SK-N-SH (cell line): Measurements from ENCODE around the gene PPP3R2. TPM values are rescaled to one million over a fixed set of nuclear protein-coding genes. Genes with fewer than 3 reads are reported as not detected.

ENCODE experiments used
- CTCF ChIA-PET: fragments of 300-600, 350-600 bp; formaldehyde crosslinking; extraction: SDS; loops from one replicate; lab custom pipeline; 2021; lab: Yijun Ruan, JAX
- POLR2A ChIA-PET: fragments of 350-600 bp; sonication (Branson Sonifier 250); formaldehyde crosslinking; extraction: SDS; loops from one replicate; lab custom pipeline; 2020; ENCODE audit warnings: antibody characterized with exemption, inconsistent platforms; lab: Yijun Ruan, JAX
- DNase-seq: peaks from one replicate; pipeline ENCODE4 v3.0.0; 2012
- H2AFZ ChIP-seq: fragments of 200-600 bp; sonication (generic); 2 replicates; pipeline ENCODE4 v1.8.1; 2016; ENCODE audit warnings: antibody characterized with exemption, mild to moderate bottlenecking, low read depth
- H3F3A ChIP-seq: fragments of 200-600 bp; sonication (generic); replicated peaks from 2 replicates; pipeline ENCODE3; 2016; ENCODE audit warnings: antibody characterized with exemption, mild to moderate bottlenecking; ENCODE audit not compliant: insufficient read depth
- H3K27ac ChIP-seq, 2 experiments: fragments of 200-500 bp in 1 of 2; fragments of 200-600 bp in 1 of 2; sonication (Bioruptor generic) in 1 of 2; sonication (generic), shearing (Covaris generic) in 1 of 2; 2 replicates each; pipeline versions ENCODE4 v1.5.1 to v1.6.1; 2014 to 2016; ENCODE audit warnings: low read depth in 2 of 2, inconsistent platforms in 1 of 2, low read length in 1 of 2, mild to moderate bottlenecking in 1 of 2, mixed read lengths in 1 of 2
- H3K27me3 ChIP-seq: fragments of 200-600 bp; sonication (generic), shearing (Covaris generic); 2 replicates; pipeline ENCODE4 v1.6.1; 2016; ENCODE audit warnings: mixed run types; ENCODE audit not compliant: insufficient read depth
- H3K36me3 ChIP-seq, 2 experiments: fragments of 200-500 bp in 1 of 2; fragments of 200-600 bp in 1 of 2; sonication (Bioruptor generic) in 1 of 2; sonication (generic) in 1 of 2; replicated peaks in 1 of 2; 2 replicates each; pipeline versions ENCODE3 to v1.5.1; 2014 to 2016; ENCODE audit warnings: low read length in 1 of 2, mild to moderate bottlenecking in 1 of 2; ENCODE audit not compliant: insufficient read depth in 2 of 2, control insufficient read depth in 1 of 2
- H3K4me1 ChIP-seq, 2 experiments: fragments of 200-500 bp in 1 of 2; fragments of 200-600 bp in 1 of 2; sonication (Bioruptor generic) in 1 of 2; sonication (generic), shearing (Covaris generic) in 1 of 2; 2 replicates each; pipeline versions ENCODE4 v1.5.1 to v1.6.1; 2014 to 2016; ENCODE audit warnings: low read depth in 1 of 2, low read length in 1 of 2, mixed run types in 1 of 2; ENCODE audit not compliant: insufficient read depth in 2 of 2, control insufficient read depth in 1 of 2
- H3K4me2 ChIP-seq: fragments of 200-600 bp; sonication (generic), shearing (Covaris generic); 2 replicates; pipeline ENCODE4 v1.6.1; 2017; ENCODE audit warnings: mixed run types
- H3K4me3 ChIP-seq, 2 experiments: fragments of 200-500 bp in 1 of 2; fragments of 200-600 bp in 1 of 2; sonication (Bioruptor generic) in 1 of 2; sonication (generic), shearing (Covaris generic) in 1 of 2; 2 replicates each; pipeline versions ENCODE4 v1.5.1 to v1.8.1; 2014 to 2016; ENCODE audit warnings: low read depth in 2 of 2, inconsistent platforms in 1 of 2, low read length in 1 of 2, mild to moderate bottlenecking in 1 of 2, mixed read lengths in 1 of 2, moderate library complexity in 1 of 2
- H3K79me2 ChIP-seq: fragments of 200-600 bp; sonication (generic); 2 replicates; pipeline ENCODE4 v1.8.1; 2017; ENCODE audit warnings: mild to moderate bottlenecking; ENCODE audit not compliant: insufficient read depth
- H3K9ac ChIP-seq: fragments of 200-600 bp; sonication (generic); 2 replicates; pipeline ENCODE4 v1.6.1; 2017; ENCODE audit warnings: mixed run types
- H3K9me2 ChIP-seq: fragments of 200-600 bp; sonication (generic); 2 replicates; pipeline ENCODE4 v1.6.1; 2017; ENCODE audit warnings: mixed run types
- H3K9me3 ChIP-seq: fragments of 200-600 bp; sonication (generic); 2 replicates; pipeline ENCODE4 v1.6.1; 2017; ENCODE audit warnings: mixed run types, mild to moderate bottlenecking, moderate library complexity
- H4K20me1 ChIP-seq: fragments of 200-600 bp; sonication (generic); 2 replicates; pipeline ENCODE4 v1.6.1; 2017; ENCODE audit warnings: mild to moderate bottlenecking, mixed run types; ENCODE audit not compliant: insufficient read depth
- FOXJ3 ChIP-seq: sonication (generic); formaldehyde crosslinking; IDR thresholded peaks from 2 replicates; pipeline ENCODE4 v1.5.1; 2020; ENCODE audit warnings: mild to moderate bottlenecking, missing genetic modification reagents
- MEF2A ChIP-seq: IDR thresholded peaks from 2 replicates; pipeline ENCODE4 v1.4.0; 2012; ENCODE audit warnings: low read depth, borderline replicate concordance
- NFIC ChIP-seq: IDR thresholded peaks from 2 replicates; pipeline ENCODE4 v1.4.0; 2012; ENCODE audit warnings: borderline replicate concordance
- POLR2AphosphoS5 ChIP-seq: IDR thresholded peaks from 2 replicates; pipeline ENCODE4 v1.6.1; 2012; ENCODE audit warnings: low read depth, low read length
- RFX5 ChIP-seq: IDR thresholded peaks from 2 replicates; pipeline ENCODE4 v1.6.1; 2012; ENCODE audit warnings: mild to moderate bottlenecking, improper control_type of control experiment, low read length
- SMC3 ChIP-seq: IDR thresholded peaks from 2 replicates; pipeline ENCODE4 v1.6.1; 2012; ENCODE audit warnings: low read depth, low read length, improper control_type of control experiment
- YY1 ChIP-seq: IDR thresholded peaks from 2 replicates; pipeline ENCODE4 v1.4.0; 2012; ENCODE audit warnings: low read depth, mild to moderate bottlenecking
- WGBS: methylation state at CpG from one replicate; pipeline ENCODE4 v1.1.6; 2017; ENCODE audit warnings: low lambda C conversion rate; 5-methylcytosine and 5-hydroxymethylcytosine counted together
- polyA plus RNA-seq, 3 experiments: library from polyadenylated mRNA; depleted of rRNA; stranded (reverse); fragments of >200 nt; gene quantifications; 2 replicates each; pipeline ENCODE4 v1.2.3, GENCODE V29; 2012
- TF ChIP-seq, protein P1 (sequence below): fragments of 150-350 bp; IDR thresholded peaks from 2 replicates; pipeline ENCODE4 v1.6.1; 2016; ENCODE audit warnings: mild to moderate bottlenecking, low read depth, low read length
- TF ChIP-seq, protein P2 (sequence below): IDR thresholded peaks from 2 replicates; pipeline ENCODE4; 2012
- TF ChIP-seq, protein P3 (sequence below): fragments of 150-350 bp; IDR thresholded peaks from 2 replicates; pipeline ENCODE4 v1.6.1; 2017; ENCODE audit warnings: antibody characterized with exemption, low read length, low read depth, borderline replicate concordance
- TF ChIP-seq, protein P4 (sequence below): fragments of 200-600 bp; sonication (generic); IDR thresholded peaks from 2 replicates; pipeline ENCODE4 v1.6.1; 2017; ENCODE audit warnings: antibody characterized with exemption, mild to moderate bottlenecking, moderate library complexity
- TF ChIP-seq, protein P5 (sequence below): IDR thresholded peaks from 2 replicates; pipeline ENCODE4 v1.4.0; 2012; ENCODE audit warnings: low read depth

Gene PPP3R2
- polyA plus RNA-seq, 1 of the 3 experiments (the other 2 are of a cell fraction) = not detected

DNA sequence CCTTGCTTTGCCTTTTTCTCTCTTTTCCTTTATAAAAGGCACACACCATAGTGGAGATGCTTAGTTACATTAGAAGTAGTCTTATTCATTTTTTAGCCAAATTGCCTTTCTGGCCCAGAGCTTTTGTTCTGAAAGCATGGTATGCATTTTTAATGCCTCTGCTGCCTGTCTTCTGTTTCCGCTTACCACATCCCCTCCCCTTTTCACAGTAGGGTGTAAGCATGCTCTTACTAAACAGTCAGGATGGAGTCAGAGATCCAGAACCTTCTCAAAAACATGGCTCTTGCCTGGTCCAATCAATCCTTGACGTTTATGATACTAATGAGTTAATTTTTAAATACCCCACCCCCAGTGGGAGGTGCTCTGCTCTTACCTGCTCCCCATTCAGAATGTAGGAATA is 22.5 kb downstream of the PPP3R2 start (continued):
- TF ChIP-seq, protein P1, sequence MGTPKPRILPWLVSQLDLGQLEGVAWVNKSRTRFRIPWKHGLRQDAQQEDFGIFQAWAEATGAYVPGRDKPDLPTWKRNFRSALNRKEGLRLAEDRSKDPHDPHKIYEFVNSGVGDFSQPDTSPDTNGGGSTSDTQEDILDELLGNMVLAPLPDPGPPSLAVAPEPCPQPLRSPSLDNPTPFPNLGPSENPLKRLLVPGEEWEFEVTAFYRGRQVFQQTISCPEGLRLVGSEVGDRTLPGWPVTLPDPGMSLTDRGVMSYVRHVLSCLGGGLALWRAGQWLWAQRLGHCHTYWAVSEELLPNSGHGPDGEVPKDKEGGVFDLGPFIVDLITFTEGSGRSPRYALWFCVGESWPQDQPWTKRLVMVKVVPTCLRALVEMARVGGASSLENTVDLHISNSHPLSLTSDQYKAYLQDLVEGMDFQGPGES = no peak
- TF ChIP-seq, protein P2, sequence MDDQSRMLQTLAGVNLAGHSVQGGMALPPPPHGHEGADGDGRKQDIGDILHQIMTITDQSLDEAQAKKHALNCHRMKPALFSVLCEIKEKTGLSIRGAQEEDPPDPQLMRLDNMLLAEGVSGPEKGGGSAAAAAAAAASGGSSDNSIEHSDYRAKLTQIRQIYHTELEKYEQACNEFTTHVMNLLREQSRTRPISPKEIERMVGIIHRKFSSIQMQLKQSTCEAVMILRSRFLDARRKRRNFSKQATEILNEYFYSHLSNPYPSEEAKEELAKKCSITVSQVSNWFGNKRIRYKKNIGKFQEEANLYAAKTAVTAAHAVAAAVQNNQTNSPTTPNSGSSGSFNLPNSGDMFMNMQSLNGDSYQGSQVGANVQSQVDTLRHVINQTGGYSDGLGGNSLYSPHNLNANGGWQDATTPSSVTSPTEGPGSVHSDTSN = no peak
- no peak for TF ChIP-seq FOXJ3
- TF ChIP-seq, all 33 proteins: peak for 0

DNA sequence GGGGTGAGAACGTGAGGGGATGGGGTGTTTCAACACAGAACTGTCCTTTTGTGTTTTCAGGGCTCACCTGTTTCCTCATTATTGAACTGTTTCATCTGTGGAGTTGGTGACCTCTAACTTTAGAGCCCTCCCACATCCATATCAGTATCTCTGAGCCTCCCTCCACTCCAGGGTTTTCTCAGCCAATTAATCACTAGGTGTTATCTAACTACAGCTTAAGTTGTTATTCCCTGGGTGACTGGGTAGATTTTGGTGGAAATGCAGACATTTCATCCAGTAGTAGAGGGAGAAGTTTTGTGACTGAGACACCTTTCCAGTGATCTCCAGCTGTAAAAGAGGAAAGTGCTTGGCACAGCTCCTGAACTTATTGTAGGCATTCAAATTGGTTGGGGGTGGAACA is 23.7 kb downstream of the PPP3R2 start:
- no peak for DNase-seq
- peaks cover 25 to 34% of the 10 kb centered on the region in 2 experiments for H3K36me3 ChIP-seq
- H2AFZ ChIP-seq = no peak overlapping the region
- WGBS = 71% methylated on average over 1 of the region's 1 CpG
- H3K9ac ChIP-seq = no peak overlapping the region
- POLR2A ChIA-PET = no interaction called here
- CTCF ChIA-PET = interaction anchor here (2.3 kb wide), 1 partner anchor 112 kb away, joined by 9 read pairs; no protein-coding TSS in a partner anchor
- no peaks in the 10 kb centered on the region for H4K20me1 ChIP-seq
- H3K79me2 ChIP-seq = no peaks in the 10 kb centered on the region
- no peaks in the 10 kb centered on the region for H3K9me2 ChIP-seq
- H3K27ac ChIP-seq = no peak overlapping the region
- H3K4me3 ChIP-seq = no peak overlapping the region
- TF ChIP-seq, protein P3, sequence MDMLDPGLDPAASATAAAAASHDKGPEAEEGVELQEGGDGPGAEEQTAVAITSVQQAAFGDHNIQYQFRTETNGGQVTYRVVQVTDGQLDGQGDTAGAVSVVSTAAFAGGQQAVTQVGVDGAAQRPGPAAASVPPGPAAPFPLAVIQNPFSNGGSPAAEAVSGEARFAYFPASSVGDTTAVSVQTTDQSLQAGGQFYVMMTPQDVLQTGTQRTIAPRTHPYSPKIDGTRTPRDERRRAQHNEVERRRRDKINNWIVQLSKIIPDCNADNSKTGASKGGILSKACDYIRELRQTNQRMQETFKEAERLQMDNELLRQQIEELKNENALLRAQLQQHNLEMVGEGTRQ = no peak
- TF ChIP-seq, protein P4, sequence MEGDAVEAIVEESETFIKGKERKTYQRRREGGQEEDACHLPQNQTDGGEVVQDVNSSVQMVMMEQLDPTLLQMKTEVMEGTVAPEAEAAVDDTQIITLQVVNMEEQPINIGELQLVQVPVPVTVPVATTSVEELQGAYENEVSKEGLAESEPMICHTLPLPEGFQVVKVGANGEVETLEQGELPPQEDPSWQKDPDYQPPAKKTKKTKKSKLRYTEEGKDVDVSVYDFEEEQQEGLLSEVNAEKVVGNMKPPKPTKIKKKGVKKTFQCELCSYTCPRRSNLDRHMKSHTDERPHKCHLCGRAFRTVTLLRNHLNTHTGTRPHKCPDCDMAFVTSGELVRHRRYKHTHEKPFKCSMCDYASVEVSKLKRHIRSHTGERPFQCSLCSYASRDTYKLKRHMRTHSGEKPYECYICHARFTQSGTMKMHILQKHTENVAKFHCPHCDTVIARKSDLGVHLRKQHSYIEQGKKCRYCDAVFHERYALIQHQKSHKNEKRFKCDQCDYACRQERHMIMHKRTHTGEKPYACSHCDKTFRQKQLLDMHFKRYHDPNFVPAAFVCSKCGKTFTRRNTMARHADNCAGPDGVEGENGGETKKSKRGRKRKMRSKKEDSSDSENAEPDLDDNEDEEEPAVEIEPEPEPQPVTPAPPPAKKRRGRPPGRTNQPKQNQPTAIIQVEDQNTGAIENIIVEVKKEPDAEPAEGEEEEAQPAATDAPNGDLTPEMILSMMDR = no peak
- TF ChIP-seq RFX5 = no peak
- no peak for TF ChIP-seq MEF2A
- no peak for TF ChIP-seq YY1
- no peak for TF ChIP-seq SMC3
- TF ChIP-seq NFIC = no peak
- TF ChIP-seq POLR2AphosphoS5 = no peak
- TF ChIP-seq, protein P5, sequence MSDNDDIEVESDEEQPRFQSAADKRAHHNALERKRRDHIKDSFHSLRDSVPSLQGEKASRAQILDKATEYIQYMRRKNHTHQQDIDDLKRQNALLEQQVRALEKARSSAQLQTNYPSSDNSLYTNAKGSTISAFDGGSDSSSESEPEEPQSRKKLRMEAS = no peak
- TF ChIP-seq FOXJ3 = no peak
- TF ChIP-seq, protein P2 = no peak
- no peaks in the 10 kb centered on the region for H3K27me3 ChIP-seq
- no peak overlapping the region for H3K4me2 ChIP-seq
- H3F3A ChIP-seq = no peaks in the 10 kb centered on the region
- no peaks in the 10 kb centered on the region for H3K9me3 ChIP-seq
- peaks cover 0 to 3% of the 10 kb centered on the region in 2 experiments; a peak in 1 of 4 replicates for H3K4me1 ChIP-seq
